MV-4-11 (cell line): ENCODE results near the gene ARPC3.
A peak's percentile ranks its signal among the peaks of the same experiment; 100 is the strongest.
"Not testable (repeated sequence)": the region's sequence is repeated elsewhere in the genome, so short reads cannot be mapped to it uniquely, and the experiment has no call there.

Experiments
- DNase-seq: peaks from one replicate; lab custom pipeline; 2025; lab: John Stamatoyannopoulos, UW

Gene ARPC3

DNA sequence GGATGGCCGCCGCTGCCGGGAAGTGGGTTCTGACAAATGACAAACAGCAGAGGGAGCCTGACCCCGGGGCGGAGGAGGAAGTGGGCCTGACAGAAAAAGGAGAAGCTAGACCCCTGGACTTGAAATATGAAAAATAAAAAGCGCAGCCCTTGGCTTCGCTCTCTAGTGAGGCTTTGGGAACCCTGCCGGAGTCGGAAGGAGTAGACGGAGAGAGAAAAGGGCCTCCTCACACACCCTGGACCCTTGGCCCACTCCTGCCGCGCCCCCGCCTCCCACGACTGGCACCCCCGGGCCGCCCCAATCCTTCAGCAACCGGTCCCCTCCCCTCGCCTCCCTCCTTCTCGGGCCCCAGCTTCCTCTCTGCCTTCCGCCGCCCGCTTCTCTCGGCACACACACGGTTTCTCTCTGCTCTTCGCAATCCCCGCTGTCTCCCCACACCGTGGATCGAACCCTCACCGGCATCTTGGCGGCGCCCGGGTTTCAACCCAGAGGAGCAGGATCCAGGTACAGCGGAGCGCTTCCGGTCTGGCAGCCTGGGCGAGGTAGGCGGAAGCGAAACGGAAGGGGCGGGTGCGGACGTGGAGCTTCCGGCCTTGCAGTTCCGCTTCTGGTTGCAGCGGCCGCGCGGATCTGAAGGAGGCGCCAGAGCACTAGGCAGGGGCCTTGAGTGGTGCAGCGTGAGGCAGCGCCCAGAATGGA lies at the start of gene ARPC3:
ARPC3 (minus strand) TSS at position 539 of the 699 bp plus-strand sequence; CDS start at position 462, 77 bp downstream.
- peak; percentile 94 for DNase-seq

DNA sequence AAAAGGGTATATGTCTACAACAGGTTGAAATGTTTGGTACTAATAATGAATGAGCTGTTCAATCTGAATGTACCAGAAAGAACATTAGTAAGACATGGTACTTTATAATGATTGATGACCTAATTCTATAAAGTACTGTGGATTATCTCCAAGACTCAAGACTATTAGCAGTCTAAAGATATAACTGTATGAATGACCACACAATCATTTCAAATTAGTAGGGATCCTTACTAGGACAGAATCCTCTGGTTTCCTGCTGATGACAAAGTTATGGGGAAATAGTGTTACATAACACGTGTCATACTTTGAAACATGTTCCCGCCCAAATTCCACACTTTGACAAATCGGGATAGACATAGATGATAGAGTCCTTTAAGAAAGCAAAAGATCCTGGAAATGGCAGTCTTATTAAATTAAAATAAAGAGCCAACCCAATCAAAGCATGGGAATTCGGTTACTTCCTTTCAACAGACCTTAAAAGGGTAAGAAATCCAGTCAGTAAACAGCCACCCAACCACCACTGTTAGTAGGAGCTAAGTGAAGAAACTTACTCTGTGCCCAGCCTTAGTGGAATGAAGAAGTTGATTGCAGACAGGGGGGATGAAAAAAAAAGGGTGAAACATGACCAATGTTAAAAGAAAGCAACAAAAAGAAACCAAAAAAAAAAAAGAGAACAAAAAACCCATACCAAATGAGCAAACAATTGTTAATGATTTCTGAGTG lies 49.0 kb upstream of the ARPC3 start:
- DNase-seq: peak; percentile 83

DNA sequence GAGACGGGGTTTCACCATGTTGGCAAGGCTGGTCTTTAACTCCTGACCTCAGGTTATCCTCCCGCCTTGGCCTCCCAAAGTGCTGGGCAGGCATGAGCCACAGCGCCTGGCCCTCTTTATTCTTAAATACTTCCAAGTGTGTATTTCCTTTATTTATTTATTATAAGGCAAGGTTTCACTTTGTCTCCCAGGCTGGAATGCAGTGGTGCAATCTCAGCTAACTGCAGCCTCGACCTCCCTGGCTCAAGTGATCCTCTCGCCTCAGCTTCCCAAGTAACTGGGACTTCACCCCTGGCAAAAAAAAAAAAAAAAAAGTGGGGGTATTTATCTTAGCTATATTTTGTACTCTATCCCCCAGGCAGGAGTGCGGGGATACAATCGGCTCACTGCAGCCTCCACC lies 25.3 kb upstream of the ARPC3 start:
- no peak for DNase-seq

DNA sequence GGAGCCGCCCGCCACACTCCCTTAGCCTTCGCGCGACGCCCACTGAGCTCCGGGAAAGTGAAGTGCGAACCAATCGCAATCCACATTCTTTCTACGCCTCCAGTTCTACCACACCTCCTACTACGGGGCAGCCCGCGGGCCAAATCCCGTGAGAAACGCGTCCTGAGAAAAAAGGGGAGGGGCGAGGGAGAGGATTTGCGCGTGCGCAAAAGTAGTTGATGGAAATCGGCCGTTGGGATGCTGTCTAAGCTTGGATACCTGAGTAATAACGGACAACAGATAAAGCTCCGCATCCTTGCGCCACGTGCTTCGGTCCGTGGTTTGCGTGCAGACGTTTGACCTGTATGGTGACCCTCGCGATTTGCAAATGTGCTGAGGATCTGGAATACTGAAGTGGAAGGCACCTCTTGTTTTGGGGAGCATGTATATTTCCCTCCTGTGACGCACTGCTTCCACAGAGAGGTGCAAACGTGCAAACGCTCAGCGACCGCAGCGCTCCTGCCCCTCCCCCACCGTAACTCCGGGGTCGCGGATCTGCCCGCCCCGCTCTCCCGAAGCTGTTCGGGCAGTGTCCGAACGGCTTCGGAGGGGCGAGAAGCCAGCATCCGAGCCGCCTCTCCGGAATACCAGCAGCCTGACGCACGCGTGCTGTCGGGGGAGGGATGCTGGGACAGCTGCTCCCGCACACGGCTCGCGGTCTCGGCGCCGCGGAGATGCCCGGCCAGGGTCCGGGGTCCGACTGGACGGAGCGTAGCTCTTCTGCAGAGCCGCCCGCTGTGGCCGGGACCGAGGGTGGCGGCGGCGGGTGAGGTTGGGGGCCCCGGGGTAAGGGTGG lies 18.3 kb upstream of the ARPC3 start, which contains the start of the genes FAM216A and GPN3:
FAM216A (plus strand) TSS at position 632 of the 835 bp plus-strand sequence; CDS start at position 663, 31 bp downstream.
GPN3 (minus strand) TSS at position 44 of the 835 bp plus-strand sequence. CDS start 54 bp downstream, outside the sequence.
- DNase-seq: peak; percentile 97

DNA sequence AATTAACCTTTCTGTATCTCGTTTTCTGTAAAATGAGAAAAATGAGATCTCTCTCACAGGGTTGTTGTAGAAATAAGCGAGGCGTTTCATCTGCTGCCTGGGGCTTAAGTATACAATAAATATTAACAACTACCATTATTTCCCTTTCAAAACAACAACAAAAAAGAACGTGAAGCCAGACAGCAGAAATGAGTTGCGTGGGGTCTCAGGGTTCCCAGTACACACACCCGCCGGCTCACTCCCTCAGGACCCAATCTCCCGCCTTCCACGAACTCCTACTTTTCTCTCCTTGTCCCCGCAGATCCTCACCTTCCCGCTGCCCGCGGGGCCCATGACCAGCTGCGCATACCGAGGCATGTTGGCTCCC lies 17.7 kb upstream of the ARPC3 start:
- no peak for DNase-seq

DNA sequence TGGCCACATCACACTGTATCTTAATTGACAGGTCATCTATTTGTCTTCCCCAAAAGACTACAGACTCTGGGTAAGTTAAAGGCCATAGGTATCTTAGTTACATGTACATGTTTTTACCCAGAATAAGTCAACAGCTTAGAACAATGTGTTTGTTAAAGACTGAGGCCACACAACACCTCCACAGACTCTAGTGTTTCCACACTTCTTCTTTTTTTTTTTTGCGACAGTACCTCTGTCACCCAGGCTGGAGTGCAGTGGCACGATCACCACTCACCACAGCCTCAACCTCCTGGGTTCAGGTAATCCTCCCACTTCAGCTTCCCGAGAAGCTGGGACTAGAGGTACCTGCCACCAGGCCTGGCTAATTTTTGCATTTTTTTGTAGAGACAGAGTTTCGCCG lies 16.7 kb upstream of the ARPC3 start:
- peak; percentile 20 for DNase-seq

DNA sequence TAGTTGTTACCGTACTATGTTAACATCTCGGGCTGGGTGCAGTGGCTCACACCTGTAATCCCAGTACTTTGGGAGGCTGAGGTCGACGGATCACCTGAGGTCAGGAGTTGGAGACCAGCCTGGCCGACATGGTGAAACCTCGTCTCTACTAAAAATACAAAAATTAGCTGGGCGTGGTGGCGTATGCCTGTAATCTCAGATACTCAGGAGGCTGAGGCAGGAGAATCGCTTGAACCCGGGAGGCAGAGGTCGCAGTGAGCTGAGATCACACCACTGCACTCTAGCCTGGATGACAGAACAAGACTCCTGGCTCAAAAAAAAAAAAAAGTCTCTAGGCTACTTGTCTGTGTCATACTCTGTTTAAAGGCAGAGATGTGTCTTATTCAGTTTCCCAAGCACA lies 15.6 kb upstream of the ARPC3 start:
- DNase-seq: not testable (repeated sequence)

DNA sequence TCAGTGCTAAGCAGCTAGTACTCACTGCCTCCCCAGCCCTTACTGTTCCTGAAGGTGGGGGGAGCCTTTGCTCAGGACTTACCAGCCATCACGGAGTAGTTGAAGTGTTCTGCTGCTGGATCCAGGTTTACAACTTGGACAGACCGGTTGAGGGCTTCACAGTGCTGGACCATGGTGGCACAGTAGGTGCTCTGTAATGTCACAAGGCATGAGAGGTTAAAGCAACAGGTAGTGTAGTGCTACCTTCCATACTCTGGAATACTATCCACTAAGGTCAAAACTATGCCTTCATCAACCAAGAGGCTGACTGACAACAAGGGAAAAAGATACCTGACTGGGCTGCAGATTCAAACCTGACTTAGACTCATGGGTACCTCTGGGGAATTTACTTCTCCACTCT lies 14.9 kb upstream of the ARPC3 start:
- no peak for DNase-seq

DNA sequence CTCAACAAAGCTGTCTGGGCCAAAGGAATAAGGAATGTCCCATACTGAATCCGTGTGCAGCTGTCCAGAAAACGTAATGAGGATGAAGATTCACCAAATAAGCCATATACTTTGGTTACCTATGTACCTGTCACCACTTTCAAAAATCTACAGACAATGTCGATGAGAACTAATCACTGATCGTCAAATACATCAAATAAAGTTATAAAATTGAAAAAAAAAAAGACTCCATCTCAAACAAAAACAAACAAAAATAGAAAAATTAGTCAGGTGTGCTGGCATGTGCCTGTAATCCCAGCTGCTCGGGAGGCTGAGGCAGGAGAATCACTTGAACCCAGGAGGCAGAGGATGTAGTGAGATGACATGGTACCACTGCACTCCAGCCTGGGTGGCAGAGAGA lies 11.1 kb upstream of the ARPC3 start:
- not testable (repeated sequence) for DNase-seq

DNA sequence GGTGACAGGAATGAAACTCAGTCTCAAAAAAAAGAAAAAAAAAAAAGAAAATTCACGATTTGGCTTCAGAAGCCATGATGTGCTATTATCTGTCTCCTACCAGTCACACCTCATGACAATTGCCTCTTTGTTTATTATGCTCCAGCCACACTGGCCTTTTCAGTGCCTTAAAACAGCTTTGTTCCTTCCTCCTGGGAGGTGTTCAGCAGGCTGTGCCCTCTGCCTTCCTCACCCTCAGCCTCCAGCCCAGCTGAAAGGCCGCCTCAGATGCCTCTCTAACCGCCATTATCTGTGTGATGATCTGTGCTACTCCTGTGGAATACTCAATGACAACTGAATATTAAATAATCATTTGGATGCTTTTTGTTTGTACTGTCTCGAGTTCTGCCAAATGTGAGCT lies 8.6 kb upstream of the ARPC3 start:
- no peak for DNase-seq

DNA sequence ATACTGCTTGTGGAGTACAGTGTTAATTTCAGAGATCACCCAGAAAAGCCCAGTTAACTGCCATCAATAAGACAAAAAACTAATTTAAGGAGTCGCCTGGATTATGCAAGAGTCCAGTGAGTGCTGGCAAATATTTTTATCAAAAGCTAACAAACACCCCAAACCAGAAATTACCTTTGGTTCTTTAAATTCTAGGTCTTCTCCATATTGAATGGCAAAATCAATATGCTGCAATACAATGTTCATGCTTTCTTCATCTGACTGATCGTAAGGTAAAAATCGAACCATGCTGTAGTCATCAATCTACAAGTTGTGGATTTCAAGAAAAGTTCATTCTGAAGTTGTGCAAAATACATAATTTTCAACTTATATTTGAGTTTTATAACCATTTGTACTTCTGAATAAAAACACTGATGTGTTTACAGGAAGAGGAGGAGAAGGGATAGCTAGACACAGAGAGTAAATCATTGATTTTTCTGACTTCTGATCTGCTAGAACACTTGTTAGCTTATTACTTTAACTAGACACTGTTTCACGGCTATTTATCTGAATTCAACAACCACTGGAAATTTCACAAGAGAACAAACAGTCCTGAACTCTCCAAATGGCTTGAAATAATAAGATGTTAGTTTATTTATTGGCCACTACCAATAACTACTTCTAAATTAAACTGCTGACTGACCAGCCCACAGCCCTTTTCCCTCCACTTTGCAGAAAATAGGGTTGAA lies 3.6 kb upstream of the ARPC3 start:
- DNase-seq: no peak

DNA sequence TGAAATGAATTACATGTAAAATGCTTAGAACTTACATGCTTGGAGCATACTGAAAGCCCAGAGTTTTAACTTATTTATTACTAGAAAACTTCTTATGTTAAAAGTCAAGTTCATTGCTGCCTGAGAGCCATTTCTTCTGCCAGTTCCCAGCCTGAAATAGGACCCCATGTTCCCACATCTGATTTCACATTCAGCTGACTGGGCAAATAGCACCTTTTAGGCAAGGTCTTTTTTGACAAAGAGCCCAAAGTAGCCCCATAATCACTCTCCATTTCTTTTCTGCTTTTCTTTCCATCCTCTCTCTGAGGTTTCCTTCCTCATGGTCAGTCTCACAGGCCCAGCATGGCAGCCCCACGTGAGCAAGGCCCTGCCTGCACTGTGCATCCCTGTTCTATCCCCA lies 1.1 kb upstream of the ARPC3 start:
- DNase-seq: no peak

DNA sequence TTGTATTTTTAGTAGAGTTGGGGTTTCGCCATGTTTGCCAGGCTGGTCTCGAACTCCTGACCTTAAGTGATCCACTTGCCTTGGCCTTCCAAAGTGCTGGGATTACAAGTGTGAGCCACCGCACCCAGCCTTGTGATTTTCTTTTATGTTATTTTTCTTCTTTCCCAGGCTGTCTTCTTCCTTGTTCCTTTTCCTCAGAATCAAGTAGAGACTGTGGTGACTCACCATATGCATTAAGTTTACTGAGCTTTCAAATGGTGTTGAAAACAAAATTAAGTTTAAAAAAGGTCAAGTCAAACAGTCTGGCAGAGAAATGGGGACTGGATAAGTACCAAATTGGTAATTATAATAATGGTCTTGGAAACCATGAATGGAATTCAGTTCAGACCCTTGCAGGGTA lies 5.7 kb downstream of the ARPC3 start:
- no peak for DNase-seq

DNA sequence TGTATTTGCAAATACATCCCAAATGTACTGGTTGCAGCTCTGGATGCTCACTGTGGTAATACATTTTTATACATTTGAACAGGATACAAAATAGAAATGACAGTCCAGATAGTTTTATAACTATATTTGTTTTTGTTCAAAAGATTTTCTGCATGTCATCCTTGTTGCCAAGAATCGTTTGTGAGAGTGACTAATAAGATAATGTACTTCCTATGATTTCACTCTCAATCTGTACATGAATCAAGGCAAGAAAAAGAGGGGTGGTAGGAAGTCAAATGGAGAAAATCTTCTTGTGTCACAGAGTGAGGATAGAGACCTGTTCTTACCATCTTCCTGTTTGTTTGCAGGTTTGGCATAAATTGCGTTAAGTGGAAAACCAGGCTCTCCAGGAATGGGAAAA lies 13.9 kb downstream of the ARPC3 start:
- DNase-seq: no peak

DNA sequence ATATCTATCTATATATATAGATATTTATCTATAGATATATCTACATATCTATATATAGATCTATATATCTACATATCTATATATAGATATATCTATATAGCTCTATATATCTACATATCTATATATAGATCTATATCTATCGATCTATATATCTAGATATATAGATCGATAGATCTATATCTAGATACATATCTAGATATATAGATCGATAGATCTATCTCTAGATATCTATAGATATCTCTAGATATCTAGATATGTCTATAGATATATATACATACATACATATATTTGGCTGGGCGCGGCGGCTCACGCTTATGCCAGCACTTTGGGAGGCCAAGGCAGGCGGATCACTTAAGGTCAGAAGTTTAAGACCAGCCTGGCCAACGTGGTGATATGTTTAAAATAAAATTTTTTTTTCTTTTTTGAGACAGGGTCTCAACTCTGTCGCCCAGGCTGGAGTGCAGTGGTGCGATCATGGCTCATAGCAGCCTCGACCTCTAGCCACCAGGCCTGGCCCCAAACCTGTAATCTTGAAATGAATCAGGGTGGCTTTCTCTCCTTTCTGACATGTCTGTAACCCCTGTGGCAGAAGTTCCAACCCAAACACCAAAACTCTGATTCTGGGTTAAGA lies 18.1 kb downstream of the ARPC3 start:
- no peak for DNase-seq

DNA sequence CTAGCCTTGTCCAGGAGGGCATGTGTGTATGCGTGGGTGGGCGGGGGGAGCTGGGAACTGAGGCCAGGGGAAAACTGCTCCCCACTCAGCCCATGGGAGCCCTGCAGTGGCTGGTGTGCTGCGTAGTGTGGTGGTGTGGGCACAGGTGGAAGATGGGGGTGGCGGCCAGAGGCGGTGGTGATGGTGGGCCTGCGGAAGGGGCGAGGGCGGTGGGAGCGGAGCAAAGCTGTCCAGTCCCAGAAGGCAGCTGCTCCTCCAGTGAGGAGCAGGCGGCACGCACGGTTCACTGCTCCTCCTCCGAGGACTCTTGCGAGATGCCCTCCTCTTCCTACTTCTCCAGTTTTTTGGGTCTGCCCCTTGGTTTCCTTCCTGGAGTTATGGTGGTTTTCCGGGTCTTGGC lies 20.5 kb downstream of the ARPC3 start:
- not testable (repeated sequence) for DNase-seq

DNA sequence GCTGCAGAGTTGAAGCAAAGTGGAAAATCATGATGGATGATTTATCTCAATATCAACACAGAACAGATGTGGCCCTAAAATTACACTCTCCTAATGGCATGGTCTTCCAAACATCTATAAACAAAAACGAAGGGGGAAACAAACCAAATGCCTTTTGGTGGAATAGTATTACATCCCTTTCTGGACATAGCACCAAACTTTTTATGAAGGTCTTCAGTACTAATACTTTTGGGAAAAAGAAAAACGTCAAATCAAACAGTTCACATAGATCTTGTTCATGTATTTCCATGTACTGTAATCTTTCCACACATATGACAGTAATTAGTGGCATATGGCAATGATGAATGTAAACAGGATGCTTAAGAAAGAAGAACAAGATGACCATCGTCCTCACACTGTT lies 23.7 kb downstream of the ARPC3 start:
- DNase-seq: no peak

DNA sequence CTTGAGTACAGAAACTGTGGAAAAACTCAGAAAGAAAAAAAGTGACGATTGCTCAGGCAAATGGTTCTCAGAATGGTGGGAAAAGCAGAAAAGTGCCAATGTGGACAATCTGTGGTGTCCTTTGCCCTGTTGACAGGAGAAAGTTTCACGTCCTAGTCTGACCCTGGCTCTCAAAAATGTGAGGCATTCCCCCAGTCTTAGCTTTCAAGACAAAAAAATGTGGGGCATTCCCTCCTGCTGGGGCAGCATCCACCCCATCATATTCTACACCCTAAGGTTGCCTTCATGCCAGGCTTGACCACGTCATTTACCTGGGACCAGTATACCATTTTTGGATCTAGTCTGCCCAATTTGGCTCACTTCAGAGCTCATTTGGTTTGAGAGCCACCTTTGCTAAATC lies 25.9 kb downstream of the ARPC3 start:
- DNase-seq: no peak

DNA sequence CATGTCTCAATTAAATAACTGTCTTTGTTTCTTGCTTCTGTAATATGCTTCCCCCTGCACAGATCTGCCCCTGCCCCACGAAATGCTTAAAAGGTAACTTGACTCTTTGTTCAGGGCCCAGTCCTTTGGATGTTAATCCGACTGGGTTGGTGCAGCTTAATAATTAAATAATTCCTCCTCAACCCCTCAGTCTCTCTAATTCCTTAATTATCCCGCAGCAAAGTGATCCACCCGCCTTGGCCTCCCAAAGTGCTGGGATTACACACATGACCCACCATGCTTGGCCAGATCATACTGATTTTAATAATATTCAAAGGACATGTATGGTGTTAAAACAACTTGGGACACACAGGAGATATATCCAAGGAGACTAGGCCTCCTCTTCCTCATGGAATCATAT lies 28.4 kb downstream of the ARPC3 start:
- no peak for DNase-seq

DNA sequence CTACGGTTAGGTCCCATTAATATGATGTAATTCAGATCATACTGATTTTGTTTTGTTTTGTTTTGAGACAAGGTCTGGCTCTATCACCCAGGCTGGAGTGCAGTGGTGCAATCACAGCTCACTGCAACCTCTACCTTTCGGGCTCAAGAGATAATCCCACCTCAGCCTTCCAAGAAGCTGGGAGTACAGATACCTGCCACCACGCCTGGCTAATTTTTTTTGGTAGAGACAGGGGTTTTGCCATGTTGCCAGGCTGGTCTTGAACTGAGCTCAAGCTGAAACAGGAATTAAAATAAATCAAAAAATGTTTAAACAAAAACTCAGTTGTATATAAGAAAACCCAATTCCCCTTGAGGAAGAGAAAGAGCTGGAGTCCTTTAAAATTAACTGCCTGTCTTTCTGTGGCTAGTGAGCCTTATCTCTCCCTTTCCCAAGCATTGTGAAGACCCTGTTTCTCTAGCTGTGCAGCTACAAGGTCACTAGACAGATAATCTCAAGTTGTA lies 28.9 kb downstream of the ARPC3 start:
- no peak for DNase-seq

DNA sequence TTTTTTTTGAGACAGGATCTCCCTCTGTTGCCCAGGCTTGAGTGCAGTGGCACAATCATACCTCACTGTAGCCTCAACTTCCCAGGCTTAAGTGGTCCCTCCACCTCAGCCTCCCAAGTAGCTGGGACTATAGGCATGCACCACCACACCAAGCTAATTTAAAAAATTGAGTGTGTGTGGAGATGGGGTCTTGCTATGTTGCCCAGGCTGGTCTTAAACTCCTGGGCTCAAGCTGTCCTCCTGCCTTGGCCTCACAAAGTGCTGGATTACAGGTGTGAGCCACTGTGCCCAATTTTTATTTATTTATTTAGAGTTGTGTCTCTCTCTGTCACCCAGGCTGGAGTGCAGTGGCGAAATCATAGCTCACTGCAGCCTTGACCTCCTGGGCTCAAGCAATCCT lies 29.5 kb downstream of the ARPC3 start:
- DNase-seq: not testable (repeated sequence)
